Measurements from ENCODE around the gene CLDN7.

Gene CLDN7

DNA sequence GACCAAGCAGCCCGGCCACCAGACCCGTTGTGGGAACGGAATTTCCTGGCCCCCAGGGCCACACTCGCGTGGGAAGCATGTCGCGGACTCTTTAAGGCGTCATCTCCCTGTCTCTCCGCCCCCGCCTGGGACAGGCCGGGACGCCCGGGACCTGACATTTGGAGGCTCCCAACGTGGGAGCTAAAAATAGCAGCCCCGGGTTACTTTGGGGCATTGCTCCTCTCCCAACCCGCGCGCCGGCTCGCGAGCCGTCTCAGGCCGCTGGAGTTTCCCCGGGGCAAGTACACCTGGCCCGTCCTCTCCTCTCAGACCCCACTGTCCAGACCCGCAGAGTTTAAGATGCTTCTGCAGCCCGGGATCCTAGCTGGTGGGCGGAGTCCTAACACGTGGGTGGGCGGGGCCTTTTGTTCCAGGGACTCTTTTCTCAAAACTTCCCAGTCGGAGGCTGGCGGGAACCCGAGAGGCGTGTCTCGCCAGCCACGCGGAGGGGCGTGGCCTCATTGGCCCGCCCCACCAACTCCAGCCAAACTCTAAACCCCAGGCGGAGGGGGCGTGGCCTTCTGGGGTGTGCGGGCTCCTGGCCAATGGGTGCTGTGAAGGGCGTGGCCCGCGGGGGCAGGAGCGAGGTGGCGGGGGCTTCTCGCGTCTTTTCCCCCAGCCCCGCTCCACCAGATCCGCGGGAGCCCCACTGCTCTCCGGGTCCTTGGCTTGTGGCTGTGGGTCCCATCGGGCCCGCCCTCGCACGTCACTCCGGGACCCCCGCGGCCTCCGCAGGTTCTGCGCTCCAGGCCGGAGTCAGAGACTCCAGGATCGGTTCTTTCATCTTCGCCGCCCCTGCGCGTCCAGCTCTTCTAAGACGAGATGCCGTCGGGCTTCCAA is 19.0 kb upstream of the CLDN7 start, which contains the start of gene SLC2A4:
TSS of gene SLC2A4 (plus strand) at position 645 of the 879 bp plus-strand sequence. CDS start at position 862, 217 bp downstream.
- no peaks in the 10 kb centered on the region for H3K9me3 Mint-ChIP-seq
- peaks cover 17% of the 10 kb centered on the region for H3K4me1 Mint-ChIP-seq
- ATAC-seq (ENCODE audit: low read depth) (peak; percentile 65), DNase-seq (ENCODE audit: low spot score in 2 of 2) (peak; percentile 53 to 68)
- H3K36me3 Mint-ChIP-seq = no peaks in the 10 kb centered on the region
- H3K4me3 Mint-ChIP-seq = peak within 1 kb of the TSS; percentile 85
- H3K27ac Mint-ChIP-seq = no peak within 1 kb of the TSS
- H3K27me3 Mint-ChIP-seq = peaks cover 15% of the 10 kb centered on the region

DNA sequence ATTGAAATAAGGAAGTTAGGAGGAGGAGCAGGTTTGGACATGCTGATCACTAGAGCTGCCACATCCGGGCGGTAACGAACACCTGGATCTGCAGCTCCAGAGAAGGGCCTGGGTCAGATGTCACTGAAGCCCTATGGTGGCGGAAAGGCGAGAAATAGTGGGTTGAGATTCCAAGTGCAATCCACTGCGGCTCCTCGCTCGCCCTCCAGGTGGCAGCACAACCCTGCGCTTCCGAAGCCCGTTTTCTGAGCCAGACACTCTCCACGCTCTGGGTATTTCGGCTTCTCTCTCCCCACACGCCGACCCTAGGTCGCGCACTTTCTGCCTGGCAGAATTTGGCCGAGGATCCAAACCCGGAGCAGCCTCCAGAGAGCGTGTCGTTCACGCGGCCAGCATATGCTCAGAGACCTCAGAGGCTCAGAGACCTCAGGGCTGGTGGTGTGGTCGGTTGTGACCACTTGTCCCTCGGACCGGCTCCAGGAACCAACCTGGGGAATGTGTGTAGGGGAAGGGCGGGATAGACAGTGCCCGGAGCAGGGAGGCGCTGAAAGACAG is 18.3 kb upstream of the CLDN7 start:
- Mint-ChIP-seq H3K9me3 (no peaks in the 10 kb centered on the region), H3K27me3 (peaks cover 15% of the 10 kb centered on the region), H3K27ac (no peak overlapping the region), H3K36me3 (no peaks in the 10 kb centered on the region), H3K4me1 (peaks cover 17% of the 10 kb centered on the region), H3K4me3 (peak overlapping the region; percentile 79)
- DNase-seq (ENCODE audit: low spot score in 2 of 2) (peak; percentile 80 to 89), ATAC-seq (ENCODE audit: low read depth) (peak; percentile 82)

DNA sequence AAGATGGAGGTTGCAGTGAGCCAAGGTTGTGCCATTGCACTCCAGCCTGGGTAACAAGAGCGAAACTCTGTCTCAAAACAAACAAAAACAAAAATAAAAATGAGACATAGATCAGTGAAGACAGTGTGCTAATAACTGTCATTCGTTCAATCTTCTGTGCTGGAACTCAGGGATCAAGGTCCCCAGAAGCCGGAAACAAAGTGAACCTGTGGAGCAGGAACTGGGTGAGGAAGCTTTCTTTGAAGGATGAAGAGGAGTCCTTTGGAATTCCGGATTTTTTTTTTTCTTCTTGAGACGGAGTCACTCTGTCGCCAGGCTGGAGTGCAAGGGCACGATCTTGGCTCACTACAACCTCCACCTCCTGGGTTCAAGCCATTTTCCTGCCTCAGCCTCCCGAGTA is 17.2 kb upstream of the CLDN7 start:
- no peak for DNase-seq (ENCODE audit: low spot score in 2 of 2)
- no peak overlapping the region for H3K4me3 Mint-ChIP-seq
- no peaks in the 10 kb centered on the region for H3K36me3 Mint-ChIP-seq
- H3K27ac Mint-ChIP-seq = no peak overlapping the region
- ATAC-seq (ENCODE audit: low read depth) = no peak
- no peaks in the 10 kb centered on the region for H3K9me3 Mint-ChIP-seq
- H3K4me1 Mint-ChIP-seq = peaks cover 17% of the 10 kb centered on the region
- peaks cover 15% of the 10 kb centered on the region for H3K27me3 Mint-ChIP-seq

DNA sequence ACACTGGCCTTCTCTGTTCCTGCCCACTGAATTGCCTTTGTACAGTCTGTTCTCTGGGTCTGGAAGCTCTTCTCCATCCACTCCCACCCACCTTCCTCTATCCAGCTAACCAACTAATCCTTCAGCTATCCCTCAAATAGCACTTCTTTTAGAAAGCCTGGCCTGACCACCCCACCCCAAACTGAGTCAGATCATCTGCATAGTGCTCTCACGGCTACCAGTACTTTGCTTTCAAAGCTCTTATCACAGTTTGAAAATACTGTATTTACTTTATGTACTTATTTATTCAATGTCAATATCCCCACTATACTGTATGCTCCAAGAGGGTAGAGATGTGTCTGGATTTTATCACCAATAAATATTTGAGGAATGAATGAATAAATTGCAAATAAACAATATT is 4.5 kb upstream of the CLDN7 start:
- Mint-ChIP-seq H3K4me1 (peaks cover 12% of the 10 kb centered on the region), H3K4me3 (no peak overlapping the region), H3K36me3 (peaks cover 2% of the 10 kb centered on the region), H3K9me3 (no peaks in the 10 kb centered on the region), H3K27me3 (peaks cover 17% of the 10 kb centered on the region), H3K27ac (no peak overlapping the region)
- DNase-seq (ENCODE audit: low spot score in 2 of 2) (no peak), ATAC-seq (ENCODE audit: low read depth) (no peak)

DNA sequence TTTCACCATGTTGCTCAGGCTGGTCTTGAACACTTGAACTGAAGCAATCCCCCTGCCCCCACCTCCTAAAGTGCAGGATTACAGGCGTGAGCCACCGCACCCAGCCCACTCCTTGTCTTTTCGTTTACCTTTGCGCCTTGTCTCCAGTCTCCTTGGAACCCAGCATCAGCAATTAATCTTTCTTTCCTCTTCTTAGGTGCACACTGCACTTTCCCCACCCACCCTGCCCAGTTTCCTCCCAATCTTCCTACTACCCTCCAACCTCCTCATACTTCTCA is 1.5 kb upstream of the CLDN7 start:
- Mint-ChIP-seq H3K27me3 (peaks cover 15% of the 10 kb centered on the region), H3K4me1 (peaks cover 14% of the 10 kb centered on the region), H3K4me3 (peak overlapping the region; percentile 15), H3K9me3 (no peaks in the 10 kb centered on the region), H3K36me3 (peaks cover 2% of the 10 kb centered on the region), H3K27ac (no peak overlapping the region)
- no peak for DNase-seq (ENCODE audit: low spot score in 2 of 2)
- no peak for ATAC-seq (ENCODE audit: low read depth)

DNA sequence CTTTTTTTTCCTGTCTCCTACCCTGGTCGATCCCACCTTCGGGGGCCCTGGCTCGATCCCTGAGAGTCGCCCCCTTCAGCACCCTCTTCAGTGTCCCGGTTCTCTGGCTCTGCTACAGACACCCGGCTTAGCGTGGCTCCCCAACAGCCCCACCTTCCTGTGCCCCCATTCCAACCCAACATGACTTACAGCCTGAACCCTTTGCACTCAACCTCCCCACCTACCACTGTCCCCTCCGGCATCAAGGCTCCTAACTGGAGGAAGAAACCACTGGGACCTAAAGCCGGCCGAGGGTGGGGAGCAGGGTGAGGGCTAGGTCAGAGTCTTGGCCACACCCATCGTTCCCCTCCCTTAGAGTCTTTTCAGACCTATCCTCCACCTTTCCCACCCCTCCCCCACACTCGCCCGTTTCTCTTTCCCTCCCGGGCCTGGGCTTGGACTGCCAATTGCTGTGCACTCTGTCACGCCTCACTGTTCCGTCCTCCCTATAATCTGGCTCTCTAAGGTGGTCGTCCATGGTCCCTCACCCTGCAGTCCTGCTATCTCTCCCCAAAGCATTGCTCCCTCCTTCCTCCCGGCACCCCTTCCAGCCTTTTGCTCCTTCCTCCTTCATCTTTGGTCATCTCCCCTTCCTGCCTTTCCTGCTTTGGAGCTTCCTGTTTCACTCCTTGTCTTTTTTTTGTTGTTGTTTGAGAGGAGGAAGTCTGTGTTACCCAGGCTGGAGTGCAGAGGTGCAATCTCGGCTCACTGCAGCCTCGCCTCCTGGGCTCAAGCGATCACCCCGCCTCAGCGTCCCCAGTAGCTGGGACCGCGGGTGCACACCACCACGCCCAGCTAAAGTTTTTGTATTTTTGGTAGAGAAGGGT is 890 bp upstream of the CLDN7 start:
- H3K27me3 Mint-ChIP-seq = peaks cover 15% of the 10 kb centered on the region
- H3K4me3 Mint-ChIP-seq = peak overlapping the region; percentile 85
- H3K36me3 Mint-ChIP-seq = peaks cover 2% of the 10 kb centered on the region
- DNase-seq (ENCODE audit: low spot score in 2 of 2) (no peak), ATAC-seq (ENCODE audit: low read depth) (peak; percentile 18)
- H3K4me1 Mint-ChIP-seq = peaks cover 14% of the 10 kb centered on the region
- H3K9me3 Mint-ChIP-seq = no peaks in the 10 kb centered on the region
- H3K27ac Mint-ChIP-seq = peak overlapping the region; percentile 69

DNA sequence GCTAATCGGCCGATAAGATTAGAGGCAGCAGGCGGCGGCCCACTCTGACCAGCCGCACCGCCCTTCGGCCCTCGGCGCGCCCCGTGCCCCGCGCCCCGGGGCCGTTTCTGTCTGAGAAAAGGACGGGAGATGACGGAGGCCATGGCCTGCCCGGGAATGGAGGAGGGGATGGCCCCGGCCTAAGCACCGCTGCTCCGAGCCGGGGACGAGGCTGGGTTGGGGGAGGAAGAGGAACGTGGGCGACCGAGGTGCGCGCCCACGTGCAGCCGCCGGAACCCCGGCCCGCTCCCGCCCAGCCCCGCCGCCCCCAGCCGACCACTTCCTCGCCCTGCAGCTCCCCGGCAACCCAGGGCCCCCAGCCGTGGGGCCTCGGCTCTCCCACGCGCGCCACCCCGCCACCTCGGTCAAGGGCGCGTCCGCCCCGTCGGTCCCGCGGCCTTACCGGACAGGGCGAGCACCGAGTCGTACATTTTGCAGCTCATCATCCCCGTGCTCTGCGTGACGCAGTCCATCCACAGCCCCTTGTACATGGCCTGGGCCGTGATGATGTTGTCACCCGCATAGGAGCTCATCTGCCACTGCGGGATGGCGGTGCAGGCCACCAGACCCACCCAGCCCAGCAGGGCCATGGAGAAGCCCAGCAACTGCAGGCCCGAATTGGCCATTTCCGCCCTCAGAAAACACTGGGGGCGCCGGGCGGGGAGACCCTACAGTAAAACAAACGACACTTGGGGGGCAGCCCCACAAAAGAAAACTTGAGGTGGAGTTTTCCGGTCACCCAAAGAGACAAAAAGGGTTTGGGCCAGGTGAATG is 693 bp downstream of the CLDN7 start:
- ATAC-seq (ENCODE audit: low read depth) = peak; percentile 51

DNA sequence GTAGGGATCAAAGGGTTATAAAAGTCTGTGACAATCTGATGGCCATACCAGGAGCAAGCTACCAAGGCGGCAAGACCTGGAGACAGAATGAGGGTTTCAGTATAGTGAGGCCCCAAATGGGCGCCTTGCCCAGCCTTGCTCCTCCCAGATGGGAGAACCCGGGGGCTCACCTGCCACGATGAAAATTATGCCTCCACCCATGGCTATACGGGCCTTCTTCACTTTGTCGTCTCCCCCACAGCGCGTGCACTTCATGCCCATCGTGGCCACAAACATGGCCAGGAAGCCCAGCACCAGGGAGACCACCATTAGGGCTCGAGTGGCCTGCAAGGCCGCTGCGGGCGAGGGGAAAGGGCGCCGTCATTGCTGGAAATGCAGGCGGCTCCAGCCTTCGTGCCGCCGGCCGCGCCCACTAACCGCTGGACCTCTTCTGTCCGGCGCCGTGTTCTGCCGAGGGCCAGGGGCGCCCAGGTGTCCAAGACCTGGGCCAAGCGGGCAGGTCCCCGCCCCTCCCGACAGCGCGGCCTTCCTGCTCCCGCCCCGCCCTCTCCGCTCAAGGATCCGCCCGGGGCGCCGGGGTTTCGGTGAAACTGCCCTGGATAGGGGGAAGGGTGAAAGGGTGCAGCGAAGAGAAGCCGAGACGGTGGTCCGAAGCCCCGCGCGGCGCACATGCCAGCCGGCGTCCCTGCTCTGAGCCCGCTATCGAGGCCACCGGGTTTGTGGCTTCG is 1.5 kb downstream of the CLDN7 start:
- DNase-seq (ENCODE audit: low spot score in 2 of 2) = no peak
- peak; percentile 38 for ATAC-seq (ENCODE audit: low read depth)
- Mint-ChIP-seq H3K36me3 (peaks cover 9% of the 10 kb centered on the region), H3K9me3 (no peaks in the 10 kb centered on the region), H3K27ac (no peak overlapping the region), H3K27me3 (peaks cover 10% of the 10 kb centered on the region), H3K4me1 (peaks cover 14% of the 10 kb centered on the region), H3K4me3 (peak overlapping the region; percentile 69)

More for the DNA sequence above, 693 bp downstream of the CLDN7 start:
- no peak overlapping the region for H3K27ac Mint-ChIP-seq
- no peak for DNase-seq (ENCODE audit: low spot score in 2 of 2)
- H3K4me1 Mint-ChIP-seq = peaks cover 14% of the 10 kb centered on the region
- peak overlapping the region; percentile 79 for H3K4me3 Mint-ChIP-seq
- H3K36me3 Mint-ChIP-seq = peaks cover 5% of the 10 kb centered on the region
- peaks cover 12% of the 10 kb centered on the region for H3K27me3 Mint-ChIP-seq
- no peaks in the 10 kb centered on the region for H3K9me3 Mint-ChIP-seq

DNA sequence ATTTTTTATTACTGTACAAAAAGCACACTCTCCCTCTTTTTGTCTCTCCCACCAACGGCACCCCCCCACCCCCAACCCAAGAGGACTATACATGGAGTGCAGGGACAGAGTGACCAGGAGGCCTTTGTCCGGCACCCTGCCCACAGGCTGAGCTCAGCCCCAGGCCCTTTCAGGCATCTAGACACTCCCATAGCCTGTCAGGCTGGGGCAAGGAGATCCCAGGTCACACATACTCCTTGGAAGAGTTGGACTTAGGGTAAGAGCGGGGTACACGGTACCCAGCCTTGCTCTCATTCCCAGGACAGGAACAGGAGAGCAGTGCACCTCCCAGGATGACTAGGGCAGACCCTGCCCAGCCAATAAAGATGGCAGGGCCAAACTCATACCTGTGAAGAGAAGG is 2.1 kb downstream of the CLDN7 start:
- Mint-ChIP-seq H3K27ac (no peak overlapping the region), H3K27me3 (peaks cover 10% of the 10 kb centered on the region), H3K4me1 (peaks cover 14% of the 10 kb centered on the region), H3K9me3 (no peaks in the 10 kb centered on the region), H3K4me3 (peak overlapping the region; percentile 43), H3K36me3 (peaks cover 9% of the 10 kb centered on the region)
- DNase-seq (ENCODE audit: low spot score in 2 of 2) = no peak
- ATAC-seq (ENCODE audit: low read depth) = no peak

DNA sequence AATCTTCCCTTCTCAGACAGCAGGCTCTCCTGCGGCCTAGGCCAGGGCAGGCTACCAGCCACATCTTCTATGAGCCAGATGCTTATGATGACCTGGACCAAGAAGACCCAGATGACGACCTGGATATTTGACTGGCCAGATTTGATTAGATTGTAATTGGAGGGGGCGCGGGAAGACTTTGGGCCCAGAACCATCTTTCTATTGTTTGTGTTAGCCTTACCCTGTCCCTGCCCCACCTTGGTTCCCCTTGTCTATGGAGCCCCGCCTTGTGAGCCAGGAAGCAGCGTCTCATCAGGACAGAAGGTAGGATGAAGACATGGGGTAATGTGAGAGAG is 2.8 kb downstream of the CLDN7 start:
- no peaks in the 10 kb centered on the region for H3K9me3 Mint-ChIP-seq
- peaks cover 12% of the 10 kb centered on the region for H3K36me3 Mint-ChIP-seq
- ATAC-seq (ENCODE audit: low read depth) (no peak), DNase-seq (ENCODE audit: low spot score in 2 of 2) (no peak)
- no peak overlapping the region for H3K4me3 Mint-ChIP-seq
- H3K27ac Mint-ChIP-seq = no peak overlapping the region
- H3K4me1 Mint-ChIP-seq = peaks cover 14% of the 10 kb centered on the region
- peaks cover 10% of the 10 kb centered on the region for H3K27me3 Mint-ChIP-seq

DNA sequence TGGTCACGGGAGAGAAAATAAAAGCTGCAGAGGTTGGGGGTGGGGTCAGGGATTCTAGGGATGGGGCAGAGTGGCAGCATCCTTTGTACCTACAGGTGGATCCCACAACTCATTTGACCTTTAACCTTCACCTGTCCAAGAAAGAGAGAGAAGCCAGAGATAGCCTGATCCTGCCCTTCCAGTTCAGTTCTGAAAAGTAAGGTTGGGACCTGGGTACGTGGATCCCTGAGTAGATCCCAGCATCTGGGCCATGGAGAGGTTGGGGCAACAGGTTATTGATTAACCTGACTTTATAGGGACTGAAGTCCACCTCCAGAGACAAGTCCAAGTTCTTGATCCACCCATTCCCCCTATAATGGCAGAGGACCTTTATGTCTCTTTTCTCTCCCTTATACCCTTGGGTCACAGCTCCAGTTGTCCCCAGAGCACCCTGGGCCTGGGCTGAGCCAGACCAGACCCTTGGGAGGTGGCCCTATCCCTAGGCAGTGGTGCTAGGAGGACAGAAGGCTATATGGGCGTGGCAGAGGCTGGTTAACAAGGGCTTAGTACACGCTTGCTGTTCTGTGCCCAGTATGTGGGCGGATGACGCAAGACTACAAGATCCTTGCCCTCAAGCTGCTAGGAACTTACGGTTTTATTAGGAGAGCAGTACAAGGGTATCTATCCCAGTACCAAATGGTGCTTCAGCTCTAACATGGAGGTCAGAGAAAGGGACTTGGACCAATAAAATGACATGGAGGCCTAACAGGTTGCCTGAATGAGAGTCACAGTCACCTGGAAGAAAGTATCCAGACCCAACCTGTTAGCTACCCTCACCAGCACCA is 3.3 kb downstream of the CLDN7 start:
- Mint-ChIP-seq H3K36me3 (peaks cover 12% of the 10 kb centered on the region), H3K9me3 (no peaks in the 10 kb centered on the region), H3K4me1 (peaks cover 13% of the 10 kb centered on the region), H3K27me3 (peaks cover 9% of the 10 kb centered on the region), H3K27ac (no peak overlapping the region), H3K4me3 (no peak overlapping the region)
- DNase-seq (ENCODE audit: low spot score in 2 of 2) = no peak
- no peak for ATAC-seq (ENCODE audit: low read depth)

DNA sequence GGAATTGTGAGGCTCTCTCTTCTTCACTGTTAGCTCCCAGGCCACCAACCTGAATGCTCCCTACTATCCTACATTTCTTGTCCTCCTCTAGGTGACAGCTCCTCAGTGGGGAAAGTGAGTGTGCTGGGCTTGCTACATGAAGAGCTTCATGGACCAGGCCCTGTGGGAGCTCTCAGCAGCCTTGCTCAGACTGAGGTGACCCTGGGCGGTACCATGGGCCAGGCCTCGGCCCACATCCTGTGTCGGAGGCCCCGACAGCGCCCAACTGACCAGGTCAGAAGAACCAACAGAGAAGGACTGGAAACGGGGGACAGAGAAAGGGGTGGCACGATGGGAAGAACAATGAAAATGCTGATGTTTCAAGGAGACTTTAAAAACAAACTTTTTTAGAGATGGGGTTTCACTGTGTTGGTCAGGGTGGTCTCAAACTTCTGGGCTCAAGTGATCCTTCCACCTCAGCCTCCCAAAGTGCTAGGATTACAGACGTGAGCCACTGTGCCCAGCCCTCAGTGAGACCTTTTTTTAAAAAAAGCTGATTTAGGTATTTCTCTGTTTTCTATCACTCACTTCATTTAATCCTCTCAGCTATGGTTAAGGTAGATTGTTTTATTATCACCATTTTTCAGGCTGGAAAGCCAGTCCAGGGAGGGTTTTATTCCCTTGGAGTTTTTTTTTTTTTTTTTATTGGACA is 5.4 kb downstream of the CLDN7 start:
- no peak for DNase-seq (ENCODE audit: low spot score in 2 of 2)
- ATAC-seq (ENCODE audit: low read depth) = no peak
- H3K4me3 Mint-ChIP-seq = no peak overlapping the region
- H3K36me3 Mint-ChIP-seq = peaks cover 18% of the 10 kb centered on the region
- H3K4me1 Mint-ChIP-seq = peaks cover 13% of the 10 kb centered on the region
- H3K27ac Mint-ChIP-seq = no peak overlapping the region
- H3K27me3 Mint-ChIP-seq = no peaks in the 10 kb centered on the region
- no peaks in the 10 kb centered on the region for H3K9me3 Mint-ChIP-seq
